ENCODE results near the gene RAB24.
"Not testable (repeated sequence)": the region's sequence is repeated elsewhere in the genome, so short reads cannot be mapped to it uniquely, and the experiment has no call there.

Gene RAB24

GRCh38 chr5:177310757-177311391 is 7.4 kb upstream of the RAB24 start:
- no peak for DNase-seq

DNA sequence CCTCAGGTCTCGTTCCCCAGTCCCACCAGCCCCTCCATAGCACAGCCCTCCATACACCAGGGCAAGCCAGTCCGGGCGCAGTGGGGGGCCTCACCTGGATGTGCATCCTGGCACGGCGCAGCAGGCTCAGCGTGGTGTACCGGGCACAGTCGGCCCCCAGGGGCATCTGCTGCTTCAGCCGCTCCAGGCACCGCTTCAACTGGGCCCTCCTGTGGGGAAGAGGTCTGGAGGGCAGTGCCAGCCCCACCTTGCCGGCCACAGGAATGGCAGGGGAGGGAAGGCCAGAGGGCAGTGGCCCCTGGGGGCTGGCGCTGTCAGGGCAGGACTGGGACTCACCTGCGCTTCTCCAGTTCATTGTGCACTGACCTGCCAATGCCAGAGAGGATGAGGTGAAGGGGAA is 6.8 kb upstream of the RAB24 start:
- no peak for DNase-seq

DNA sequence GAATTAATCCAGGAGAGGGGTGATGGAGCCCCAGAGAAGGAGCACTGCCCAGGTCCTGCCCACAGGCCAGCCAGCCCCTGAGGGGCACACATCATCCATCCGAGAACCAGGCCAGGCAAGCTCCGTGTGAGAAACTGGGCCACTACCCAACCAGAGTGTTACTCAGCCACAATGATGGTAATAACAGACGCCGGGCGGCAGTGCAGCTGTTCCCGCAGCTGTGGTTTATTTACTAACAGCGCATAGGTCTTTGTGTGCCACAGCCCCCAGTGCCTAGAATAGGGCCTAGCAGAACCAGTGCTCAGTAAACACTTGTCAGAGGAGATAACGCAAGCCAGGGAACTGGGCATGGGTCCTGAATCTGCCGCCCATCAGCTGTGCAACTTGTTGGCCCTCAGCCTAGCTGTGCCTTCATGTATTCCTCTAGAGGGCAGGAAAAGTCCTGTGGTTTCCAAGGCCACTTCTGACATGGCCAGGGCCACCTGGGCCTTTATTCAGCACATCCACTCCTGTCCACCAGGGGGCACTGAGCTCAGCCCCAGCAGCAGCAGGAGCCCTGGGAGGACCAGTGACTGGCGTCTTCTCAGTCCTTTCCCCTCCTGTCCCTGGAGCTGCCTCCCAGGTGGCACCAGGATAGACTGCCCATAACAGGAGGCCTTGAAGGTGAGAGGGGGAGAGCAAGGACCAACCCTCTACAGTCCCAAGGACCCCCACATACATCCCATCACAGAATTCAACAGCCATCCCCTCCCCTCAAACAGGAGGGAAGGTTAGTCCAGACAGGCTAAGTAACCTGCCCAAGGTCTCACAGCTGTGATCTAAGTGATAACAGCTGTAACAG is 6.1 kb upstream of the RAB24 start:
- peak; percentile 49 for DNase-seq

- no peak for DNase-seq
Observed at GRCh38 chr5:177308740-177309139, 5.2 kb upstream of the RAB24 start.

DNA sequence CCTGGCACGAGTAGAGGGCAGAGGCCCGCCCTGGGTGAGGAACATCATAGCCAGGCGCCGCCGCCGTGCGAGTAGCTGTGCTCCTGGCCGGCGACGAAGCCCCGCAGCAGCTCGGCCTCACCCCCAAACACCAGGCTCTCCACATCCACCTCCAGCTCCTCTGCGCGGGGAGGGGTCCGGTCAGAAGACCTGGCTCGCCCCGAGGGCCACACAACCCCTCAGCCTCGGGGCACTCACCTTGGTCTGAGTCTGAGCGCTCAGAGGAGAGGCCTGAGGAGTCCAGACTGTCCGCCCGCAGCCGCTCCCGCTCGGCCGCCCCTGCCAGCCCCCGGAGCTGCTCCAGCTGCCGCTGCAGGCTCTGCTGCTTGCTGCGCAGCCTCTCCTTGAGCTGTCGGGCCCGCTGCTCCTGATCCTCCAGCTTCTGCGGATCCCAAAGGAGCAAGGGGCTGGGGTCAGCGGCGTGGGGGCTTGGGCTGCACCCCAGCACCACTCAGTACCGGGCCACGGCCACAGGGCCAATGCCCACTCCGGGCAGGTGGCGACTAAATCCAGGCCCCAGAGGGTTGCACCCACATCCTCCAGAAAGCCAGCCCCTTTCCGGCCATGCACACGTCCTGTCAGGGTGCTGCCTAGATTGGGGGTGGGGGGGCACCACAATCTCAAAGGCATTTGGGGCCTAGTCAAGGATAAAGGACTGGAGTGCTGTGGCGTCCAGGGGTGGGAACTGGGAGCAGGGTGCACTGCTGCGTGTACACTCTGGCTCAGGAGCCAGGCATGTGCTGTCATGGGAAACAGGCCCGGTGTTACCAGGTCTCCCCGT is 4.2 kb upstream of the RAB24 start:
- DNase-seq = no peak

DNA sequence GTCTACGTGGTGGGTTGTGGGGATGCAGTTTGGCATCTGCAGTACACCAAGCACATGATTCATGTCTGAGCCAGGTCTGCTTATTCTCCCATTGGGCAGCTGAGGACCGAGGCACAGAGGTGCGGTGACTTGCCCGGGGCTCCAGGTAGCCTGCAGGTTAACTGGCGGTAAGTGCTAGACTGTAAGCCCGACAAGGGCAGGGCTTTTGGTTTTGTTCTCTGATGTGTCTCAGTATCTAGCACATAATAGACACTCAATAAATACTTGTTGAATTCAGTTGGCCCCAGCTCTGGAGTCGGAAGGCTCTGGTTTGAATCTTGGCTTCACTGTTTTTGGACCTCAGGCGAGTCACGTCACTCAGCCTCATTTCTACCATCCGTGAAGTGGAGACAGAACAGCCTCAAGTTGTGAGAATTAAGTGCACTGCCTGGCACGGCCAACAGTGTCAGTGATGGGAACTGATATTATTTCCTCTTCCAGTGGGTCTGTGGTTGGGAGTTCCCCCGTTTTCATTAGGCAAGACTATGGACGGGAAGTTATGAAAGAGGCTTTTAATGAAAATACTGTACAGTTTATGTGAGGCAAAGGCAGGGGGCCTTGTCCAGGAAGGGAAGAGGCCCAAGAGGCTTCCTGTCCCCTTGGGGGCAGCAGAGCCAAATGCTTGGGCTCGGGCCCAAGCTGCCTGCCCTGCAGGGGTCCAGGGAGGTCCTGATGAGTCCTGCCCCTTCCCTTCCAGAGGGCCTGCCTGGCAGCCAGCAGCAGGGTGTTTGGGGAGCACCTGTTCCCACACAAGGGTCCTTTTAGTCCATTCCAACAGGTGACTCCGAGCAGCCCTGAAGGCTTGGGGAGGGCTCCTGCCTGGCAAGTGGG is 3.4 kb upstream of the RAB24 start:
- no peak for DNase-seq

DNA sequence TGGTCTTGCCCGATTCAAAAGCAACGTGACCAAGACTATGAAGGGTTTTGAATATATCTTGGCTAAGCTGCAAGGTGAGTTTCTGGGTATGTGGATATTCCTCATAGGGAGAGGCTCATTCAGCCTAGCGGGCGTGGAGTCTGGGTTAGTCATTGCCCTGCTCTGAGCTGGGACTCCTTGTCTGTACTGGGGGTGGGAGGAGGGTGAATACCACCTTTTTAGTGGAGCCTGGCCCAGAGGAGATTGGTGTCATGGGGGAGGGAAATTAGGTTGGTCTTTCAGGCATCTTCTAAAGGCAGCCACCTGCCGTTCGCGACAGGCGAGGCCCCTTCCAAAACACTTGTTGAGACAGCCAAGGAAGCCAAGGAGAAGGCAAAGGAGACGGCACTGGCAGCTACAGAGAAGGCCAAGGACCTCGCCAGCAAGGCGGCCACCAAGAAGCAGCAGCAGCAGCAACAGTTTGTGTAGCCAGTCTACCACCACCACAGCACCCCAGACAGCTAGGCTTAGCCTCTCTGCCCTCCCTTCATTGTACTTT is 2.7 kb upstream of the RAB24 start:
- not testable (repeated sequence) for DNase-seq

GRCh38 chr5:177304392-177305119 is 1.0 kb upstream of the RAB24 start:
- DNase-seq = no peak

GRCh38 chr5:177303925-177304391 is 439 bp upstream of the RAB24 start:
- DNase-seq = no peak

- no peak for DNase-seq
Observed at GRCh38 chr5:177302354-177303110, 987 bp downstream of the RAB24 start.

DNA sequence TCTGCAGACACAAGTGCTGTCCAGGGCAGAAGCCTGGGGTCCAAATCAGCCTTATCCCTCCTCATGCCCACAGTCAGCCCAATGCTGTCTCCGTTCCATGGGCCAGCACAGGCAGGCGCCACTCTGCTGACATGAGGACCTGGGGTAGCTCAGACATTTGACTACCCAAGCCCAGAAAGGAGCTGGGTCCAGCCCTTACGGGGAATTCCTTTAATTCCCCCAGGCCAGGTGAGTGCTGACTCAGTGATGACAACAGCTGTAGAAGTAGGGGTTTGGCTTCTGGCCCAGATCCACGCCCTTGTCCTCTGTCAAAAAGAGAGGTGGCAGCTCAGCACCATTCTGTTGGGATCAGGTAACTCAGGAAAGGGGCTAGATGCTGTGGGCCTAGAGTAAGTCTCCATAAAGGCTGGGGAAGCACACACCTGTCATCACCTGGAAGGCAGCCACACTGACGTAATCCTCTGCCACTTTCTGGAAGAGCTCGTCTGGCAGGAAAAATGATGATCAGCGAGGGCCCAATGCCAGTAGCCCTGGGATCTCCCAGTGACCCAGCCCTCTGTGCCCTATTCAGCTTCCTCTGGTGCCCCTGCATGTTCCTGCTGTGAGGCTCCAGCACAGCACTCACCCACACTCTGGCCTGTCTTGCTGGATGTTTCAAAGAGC is 1.9 kb downstream of the RAB24 start:
- DNase-seq = no peak

GRCh38 chr5:177300951-177301350 is 2.6 kb downstream of the RAB24 start:
- no peak for DNase-seq

DNA sequence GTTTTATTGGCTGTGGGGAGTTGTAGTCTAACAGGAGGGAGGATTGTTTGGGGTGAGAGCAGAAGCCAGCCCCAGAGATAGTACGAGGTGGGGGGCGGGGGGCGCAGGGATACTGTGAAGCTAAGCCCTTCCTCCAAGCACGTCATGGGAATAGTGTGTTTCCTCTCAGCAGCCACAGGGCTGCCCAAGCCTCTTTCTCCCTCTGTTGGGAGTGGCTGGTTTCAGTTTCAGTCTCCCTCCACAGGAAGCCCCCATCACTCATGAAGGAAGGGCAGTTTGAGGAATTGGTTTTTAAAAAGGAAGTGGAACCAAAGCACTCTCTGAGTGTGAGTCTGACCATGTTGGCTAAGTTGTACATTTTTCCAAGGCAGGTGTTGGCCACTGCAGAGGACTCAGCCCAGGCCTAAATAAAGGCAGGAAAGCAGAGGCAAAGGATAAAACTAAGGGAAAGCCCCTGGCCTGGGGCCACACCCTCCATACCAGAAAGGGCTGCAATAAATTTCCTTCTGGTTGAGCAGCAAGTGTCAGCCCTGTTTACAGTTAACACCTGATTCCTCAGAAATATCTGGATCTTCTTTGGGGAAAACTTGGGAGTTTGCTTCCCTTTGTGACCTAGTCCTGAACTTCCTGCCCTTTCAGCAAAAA is 3.2 kb downstream of the RAB24 start:
- DNase-seq = no peak

GRCh38 chr5:177299697-177300096 is 3.8 kb downstream of the RAB24 start:
- no peak for DNase-seq

GRCh38 chr5:177297922-177298321 is 5.6 kb downstream of the RAB24 start:
- no peak for DNase-seq

- no peak for DNase-seq
Observed at GRCh38 chr5:177296581-177296980, 6.9 kb downstream of the RAB24 start.

- no peak for DNase-seq
Observed at GRCh38 chr5:177295924-177296323, 7.6 kb downstream of the RAB24 start.

GRCh38 chr5:177294632-177295031 is 8.9 kb downstream of the RAB24 start:
- no peak for DNase-seq

GRCh38 chr5:177293819-177294581 is 9.5 kb downstream of the RAB24 start:
- DNase-seq = no peak
